BLaER1 treated with 17β-estradiol and CSF1 and Interleukin-3, amounts not matched to agents 10 nM and 100 nM (cell line): Measurements from ENCODE around the gene FGA.

ENCODE experiments used
- H3K27ac ChIP-seq, 11 experiments: shearing (Covaris generic); formaldehyde crosslinking; 2 replicates each; pipeline ENCODE4 v1.8.1; 2022
- H3K27me3 ChIP-seq, 11 experiments: shearing (Covaris generic); formaldehyde crosslinking; 2 replicates each; pipeline ENCODE4 v1.8.1; 2022
- H3K36me3 ChIP-seq, 11 experiments: shearing (Covaris generic); formaldehyde crosslinking; 2 replicates each; pipeline ENCODE4 v1.8.1; 2022
- H3K4me1 ChIP-seq, 10 experiments: shearing (Covaris generic); formaldehyde crosslinking; 2 replicates each; pipeline ENCODE4 v1.8.1; 2022
- H3K4me2 ChIP-seq, 11 experiments: shearing (Covaris generic); formaldehyde crosslinking; 2 replicates each; pipeline ENCODE4 v1.8.1; 2022
- H3K4me3 ChIP-seq, 10 experiments: shearing (Covaris generic); formaldehyde crosslinking; 2 replicates each; pipeline ENCODE4 v1.8.1; 2022
- H3K9ac ChIP-seq, 11 experiments: shearing (Covaris generic); formaldehyde crosslinking; 2 replicates each; pipeline ENCODE4 v1.8.1; 2022
- H3K9me3 ChIP-seq, 11 experiments: shearing (Covaris generic); formaldehyde crosslinking; replicated peaks in 1 of 11; 2 replicates each; pipeline ENCODE4 v1.8.1; 2022
- H4K20me1 ChIP-seq, 11 experiments: shearing (Covaris generic); formaldehyde crosslinking; 2 replicates each; pipeline ENCODE4 v1.8.1; 2022
- Cebpa-rat ChIP-seq, 11 experiments: shearing (Covaris generic); IDR thresholded peaks; 2 replicates each; pipeline ENCODE4 v1.8.1; 2022

FGA gene

GRCh38 chr4:154610582-154610981 is 20.0 kb upstream of the FGA start:
- no peak overlapping the region for H3K4me3 ChIP-seq
- H3K4me1 ChIP-seq, result no peaks in the 10 kb centered on the region
- H3K9me3 ChIP-seq, result no peaks in the 10 kb centered on the region
- no peak overlapping the region for H3K4me2 ChIP-seq
- H3K27me3 ChIP-seq, result no peaks in the 10 kb centered on the region
- TF ChIP-seq Cebpa-rat (IDR thresholded peaks at IDR 0.05), result no peak
- no peaks in the 10 kb centered on the region for H4K20me1 ChIP-seq
- no peak overlapping the region for H3K27ac ChIP-seq
- no peak overlapping the region for H3K9ac ChIP-seq
- H3K36me3 ChIP-seq, result no peaks in the 10 kb centered on the region

DNA sequence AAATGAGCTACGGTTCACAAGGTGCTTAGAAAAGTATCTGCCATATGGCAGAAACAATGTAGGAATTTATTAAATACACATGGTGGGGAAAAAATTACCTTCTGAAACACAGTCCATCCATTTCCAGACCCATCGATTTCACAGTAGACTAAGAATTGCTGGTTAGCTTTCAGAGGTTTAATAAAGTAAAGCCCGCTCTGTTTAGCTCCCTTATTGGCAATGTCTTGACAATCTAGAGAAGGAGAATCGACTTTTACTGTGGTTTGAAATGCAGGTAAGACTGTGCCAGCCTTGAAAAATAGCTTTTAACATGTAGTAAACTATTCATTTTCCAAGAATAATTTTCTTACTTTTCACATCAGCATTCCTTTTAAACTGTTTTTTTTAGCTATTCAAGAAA is 19.0 kb upstream of the FGA start:
- Histone ChIP-seq H3K4me1 (no peaks in the 10 kb centered on the region), H3K36me3 (no peaks in the 10 kb centered on the region), H3K27ac (no peak overlapping the region), H3K27me3 (no peaks in the 10 kb centered on the region), H4K20me1 (no peaks in the 10 kb centered on the region), H3K4me2 (no peak overlapping the region), H3K4me3 (no peak overlapping the region), H3K9ac (no peak overlapping the region), H3K9me3 (no peaks in the 10 kb centered on the region)
- TF ChIP-seq Cebpa-rat (IDR thresholded peaks at IDR 0.05), result no peak

DNA sequence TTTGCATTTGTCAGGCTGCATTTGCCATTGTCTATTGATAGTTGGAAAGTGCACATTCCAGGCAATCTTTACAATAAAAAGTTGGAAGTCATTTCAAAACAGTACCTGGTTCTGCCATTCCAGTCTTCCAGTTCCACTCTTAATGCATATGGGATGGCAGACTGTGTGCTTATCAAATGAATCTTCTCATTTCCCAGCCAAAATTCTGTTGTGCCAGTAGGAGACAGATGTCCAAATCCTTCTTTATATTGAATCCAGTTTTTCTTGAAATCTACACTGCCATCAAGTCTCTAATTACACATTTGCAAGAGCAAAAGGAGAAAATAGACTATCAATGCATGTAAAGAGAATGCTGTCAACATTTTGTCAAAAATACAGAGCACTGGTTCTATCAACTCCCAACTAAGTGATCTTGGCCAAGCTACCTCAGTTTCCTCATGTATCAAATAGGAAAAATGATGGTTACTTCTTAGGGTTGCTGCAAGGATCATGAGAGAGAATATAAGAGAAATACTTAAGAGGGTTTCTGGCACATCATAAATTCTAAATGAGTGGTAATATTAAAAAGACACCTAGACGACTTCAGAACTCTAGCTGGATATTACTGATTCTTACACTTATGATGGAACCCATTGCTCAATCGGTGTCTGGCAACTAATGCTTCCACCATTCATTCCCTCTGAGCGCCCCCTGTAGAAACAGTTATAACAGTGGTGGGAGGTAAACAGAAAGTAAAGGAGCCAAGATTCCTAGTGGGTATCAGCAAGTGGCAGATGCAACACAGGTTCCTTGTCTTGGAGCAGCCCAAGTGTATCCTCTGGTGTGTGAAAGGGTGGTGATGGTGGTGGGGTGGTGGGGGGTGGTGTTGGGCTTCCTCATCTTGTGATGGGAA is 18.1 kb upstream of the FGA start:
- Histone ChIP-seq H3K9me3 (no peaks in the 10 kb centered on the region), H4K20me1 (no peaks in the 10 kb centered on the region), H3K27ac (no peak overlapping the region), H3K27me3 (no peaks in the 10 kb centered on the region), H3K4me2 (no peak overlapping the region), H3K36me3 (no peaks in the 10 kb centered on the region), H3K4me3 (no peak overlapping the region), H3K9ac (no peak overlapping the region), H3K4me1 (no peaks in the 10 kb centered on the region)
- no peak for TF ChIP-seq Cebpa-rat (IDR thresholded peaks at IDR 0.05)

GRCh38 chr4:154606728-154607723 is 16.5 kb upstream of the FGA start:
- H3K9ac ChIP-seq, result no peak overlapping the region
- no peak overlapping the region for H3K4me3 ChIP-seq
- H3K27me3 ChIP-seq, result no peaks in the 10 kb centered on the region
- H4K20me1 ChIP-seq, result no peaks in the 10 kb centered on the region
- H3K9me3 ChIP-seq, result no peaks in the 10 kb centered on the region
- no peak overlapping the region for H3K27ac ChIP-seq
- no peaks in the 10 kb centered on the region for H3K36me3 ChIP-seq
- no peak overlapping the region for H3K4me2 ChIP-seq
- no peak for TF ChIP-seq Cebpa-rat (IDR thresholded peaks at IDR 0.05)
- H3K4me1 ChIP-seq, result no peaks in the 10 kb centered on the region

GRCh38 chr4:154604696-154605200 is 14.2 kb upstream of the FGA start:
- no peaks in the 10 kb centered on the region for H3K4me1 ChIP-seq
- H4K20me1 ChIP-seq, result no peaks in the 10 kb centered on the region
- no peak for TF ChIP-seq Cebpa-rat (IDR thresholded peaks at IDR 0.05)
- no peak overlapping the region for H3K4me3 ChIP-seq
- H3K27ac ChIP-seq, result no peak overlapping the region
- no peak overlapping the region for H3K9ac ChIP-seq
- no peak overlapping the region for H3K4me2 ChIP-seq
- H3K27me3 ChIP-seq, result no peaks in the 10 kb centered on the region
- no peaks in the 10 kb centered on the region for H3K36me3 ChIP-seq
- H3K9me3 ChIP-seq, result no peaks in the 10 kb centered on the region

DNA sequence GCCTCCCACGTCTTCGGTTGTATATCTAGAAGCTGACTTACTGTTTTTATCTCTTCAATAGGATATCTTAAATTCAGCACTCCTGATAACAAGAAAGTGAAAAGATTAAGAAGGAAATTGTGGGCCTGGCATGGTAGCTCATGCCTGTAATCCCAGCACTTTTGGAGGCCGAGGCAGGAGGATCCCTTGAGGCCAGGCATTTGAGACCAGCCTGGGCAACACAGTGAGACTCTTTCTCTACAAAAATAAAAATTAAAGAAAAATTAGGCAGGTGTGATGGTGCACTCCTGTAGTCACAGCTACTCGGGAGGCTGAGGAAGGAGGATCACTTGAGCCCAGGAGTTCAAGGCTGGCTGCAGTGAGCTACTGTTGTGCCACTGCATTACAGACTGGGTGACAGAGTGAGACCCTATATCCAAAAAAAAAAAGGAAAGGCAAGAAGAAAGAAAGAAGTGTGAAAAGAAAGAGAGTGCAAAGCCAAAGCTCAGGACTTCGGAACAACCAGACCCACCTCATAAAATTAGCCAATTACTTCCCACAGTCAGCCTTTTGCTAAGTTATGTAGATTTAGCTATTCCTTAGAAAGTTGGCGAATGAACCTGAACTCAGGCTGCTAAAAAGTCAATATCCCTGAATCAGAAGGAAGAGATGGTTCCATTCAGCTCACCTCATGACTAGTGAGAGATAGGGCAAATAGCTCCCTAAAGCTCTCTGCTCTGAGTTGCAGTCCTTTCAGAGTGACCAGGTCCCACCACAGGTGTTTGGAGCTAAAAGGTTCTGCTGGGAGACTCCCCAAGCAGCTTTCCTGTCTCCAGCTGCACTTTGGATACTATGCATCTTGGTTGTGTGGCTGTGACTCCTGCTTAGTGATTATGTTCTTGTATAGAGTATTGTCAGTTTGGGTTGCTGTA is 12.7 kb upstream of the FGA start:
- H3K4me1 ChIP-seq, result no peaks in the 10 kb centered on the region
- H3K36me3 ChIP-seq, result no peaks in the 10 kb centered on the region
- no peak for TF ChIP-seq Cebpa-rat (IDR thresholded peaks at IDR 0.05)
- no peaks in the 10 kb centered on the region for H4K20me1 ChIP-seq
- H3K9ac ChIP-seq, result no peak overlapping the region
- H3K27ac ChIP-seq, result no peak overlapping the region
- H3K9me3 ChIP-seq, result no peaks in the 10 kb centered on the region
- H3K4me2 ChIP-seq, result no peak overlapping the region
- no peak overlapping the region for H3K4me3 ChIP-seq
- no peaks in the 10 kb centered on the region for H3K27me3 ChIP-seq

DNA sequence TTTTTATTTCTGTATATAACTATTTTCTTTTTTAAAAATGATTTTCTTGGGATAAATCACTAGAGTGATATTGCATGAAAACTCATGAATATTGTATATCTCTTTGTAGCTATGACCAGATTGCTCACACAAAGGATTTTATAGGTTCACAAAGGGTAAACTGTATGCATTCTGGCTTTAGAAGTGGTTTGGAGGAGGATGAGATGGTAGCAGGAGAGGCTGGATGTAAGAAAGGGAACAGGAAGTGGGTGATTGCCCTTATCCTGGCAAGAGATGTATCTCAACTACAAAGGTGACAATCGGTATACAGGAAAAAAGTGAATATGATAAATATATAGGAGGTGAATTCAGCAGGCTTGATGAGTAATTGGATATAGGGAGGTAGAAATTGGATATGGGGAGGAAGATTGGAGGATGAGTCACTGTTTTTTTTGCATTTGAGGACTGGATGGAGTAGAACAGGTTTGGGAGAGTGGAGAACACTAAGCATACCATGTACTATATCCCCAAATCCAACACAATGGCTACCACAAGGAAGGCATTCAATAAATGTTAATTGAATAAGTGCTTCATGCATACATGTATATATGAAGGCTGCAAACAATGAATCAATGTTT is 12.0 kb upstream of the FGA start:
- H4K20me1 ChIP-seq, result no peaks in the 10 kb centered on the region
- H3K27me3 ChIP-seq, result no peaks in the 10 kb centered on the region
- no peak overlapping the region for H3K4me3 ChIP-seq
- no peaks in the 10 kb centered on the region for H3K4me1 ChIP-seq
- no peak overlapping the region for H3K27ac ChIP-seq
- no peak overlapping the region for H3K4me2 ChIP-seq
- H3K36me3 ChIP-seq, result no peaks in the 10 kb centered on the region
- H3K9ac ChIP-seq, result no peak overlapping the region
- no peaks in the 10 kb centered on the region for H3K9me3 ChIP-seq
- TF ChIP-seq Cebpa-rat (IDR thresholded peaks at IDR 0.05), result no peak
